HG03558 (cell line): ENCODE results near the gene PRMT7.
A peak's percentile ranks its signal among the peaks of the same experiment; 100 is the strongest.
"Not testable (repeated sequence)": the region's sequence is repeated elsewhere in the genome, so short reads cannot be mapped to it uniquely, and the experiment has no call there.

Source experiments
- ATAC-seq: cut with Tn5 transposase; IDR thresholded peaks from one replicate; pipeline ENCODE4 v1.9.1; 2021; ENCODE audit warnings: moderate number of reproducible peaks; ENCODE audit not compliant: unreplicated experiment; ENCODE audit errors: extremely low read depth

The PRMT7 gene

GRCh38 chr16:68283801-68284598 is 26.8 kb upstream of the PRMT7 start:
- no peak for ATAC-seq

- no peak for ATAC-seq
Observed at GRCh38 chr16:68284847-68285246, 26.0 kb upstream of the PRMT7 start.

GRCh38 chr16:68285683-68286082 is 25.1 kb upstream of the PRMT7 start:
- ATAC-seq, result no peak

GRCh38 chr16:68286153-68287074 is 24.4 kb upstream of the PRMT7 start:
- no peak for ATAC-seq

- no peak for ATAC-seq
Observed at GRCh38 chr16:68287276-68288251, 23.3 kb upstream of the PRMT7 start.

- ATAC-seq, result no peak
Observed at GRCh38 chr16:68288252-68288650, 22.6 kb upstream of the PRMT7 start.

- not testable (repeated sequence) for ATAC-seq
Observed at GRCh38 chr16:68288796-68289195, 22.0 kb upstream of the PRMT7 start.

- ATAC-seq, result no peak
Observed at GRCh38 chr16:68289202-68289601, 21.6 kb upstream of the PRMT7 start.

- peak; percentile 59 for ATAC-seq
Observed at GRCh38 chr16:68289621-68290329, 21.0 kb upstream of the PRMT7 start.

- no peak for ATAC-seq
Observed at GRCh38 chr16:68290450-68290849, 20.4 kb upstream of the PRMT7 start.

GRCh38 chr16:68291227-68291626 is 19.6 kb upstream of the PRMT7 start:
- no peak for ATAC-seq

GRCh38 chr16:68292425-68292824 is 18.4 kb upstream of the PRMT7 start:
- ATAC-seq, result no peak

GRCh38 chr16:68296291-68296690 is 14.5 kb upstream of the PRMT7 start:
- ATAC-seq, result no peak

GRCh38 chr16:68296693-68297092 is 14.1 kb upstream of the PRMT7 start:
- ATAC-seq, result no peak

- ATAC-seq, result no peak
Observed at GRCh38 chr16:68297908-68298307, 12.9 kb upstream of the PRMT7 start.

- no peak for ATAC-seq
Observed at GRCh38 chr16:68298312-68298711, 12.5 kb upstream of the PRMT7 start.

GRCh38 chr16:68298907-68299561 is 11.8 kb upstream of the PRMT7 start:
- ATAC-seq, result no peak

GRCh38 chr16:68299571-68300453 is 11.0 kb upstream of the PRMT7 start:
- no peak for ATAC-seq
